GM23338 (cell line): ENCODE results near the gene SEC61A1. TPM values are rescaled to one million over a fixed set of nuclear protein-coding genes. Genes with fewer than 3 reads are reported as not detected.

Source experiments
- ATAC-seq: fragments of 200-7000 bp; cut with Tn5 transposase; 3 replicates; pipeline ENCODE4 v1.9.1; 2020
- DNase-seq: peaks from one replicate; pipeline ENCODE4 v3.0.0-alpha.2; 2015; ENCODE audit warnings: low spot score
- H2AFZ ChIP-seq: fragments of 200-600 bp; sonication (generic); 2 replicates; pipeline ENCODE4 v1.8.0; 2016; ENCODE audit warnings: antibody characterized with exemption, mild to moderate bottlenecking, moderate library complexity
- H3F3A ChIP-seq: fragments of 200-600 bp; sonication (generic); replicated peaks from 2 replicates; pipeline ENCODE4 v1.8.0; 2017; ENCODE audit warnings: antibody characterized with exemption, mixed run types, low read depth
- H3K27ac ChIP-seq: fragments of 200-600 bp; sonication (generic); 2 replicates; pipeline ENCODE4 v1.6.1; 2016; ENCODE audit warnings: low read depth
- H3K27me3 ChIP-seq: fragments of 200-600 bp; sonication (generic); 2 replicates; pipeline ENCODE4 v1.8.0; 2016; ENCODE audit warnings: mild to moderate bottlenecking, mixed run types, moderate library complexity; ENCODE audit not compliant: insufficient read depth
- H3K36me3 ChIP-seq: fragments of 200-600 bp; sonication (generic); 2 replicates; pipeline ENCODE4 v1.8.0; 2016; ENCODE audit warnings: mild to moderate bottlenecking; ENCODE audit not compliant: insufficient read depth
- H3K4me1 ChIP-seq: fragments of 200-600 bp; sonication (generic); 2 replicates; pipeline ENCODE4 v1.8.0; 2016; ENCODE audit warnings: mild to moderate bottlenecking, moderate library complexity; ENCODE audit not compliant: insufficient read depth
- H3K4me2 ChIP-seq: fragments of 200-600 bp; sonication (generic); 2 replicates; pipeline ENCODE4 v1.7.1; 2017; ENCODE audit warnings: mixed run types
- H3K4me3 ChIP-seq: fragments of 200-600 bp; sonication (generic); 2 replicates; pipeline ENCODE4 v1.6.1; 2016; ENCODE audit warnings: mixed run types
- H3K79me2 ChIP-seq: fragments of 200-600 bp; sonication (generic); replicated peaks from 2 replicates; pipeline ENCODE4 v1.8.0; 2017; ENCODE audit warnings: mild to moderate bottlenecking; ENCODE audit not compliant: insufficient read depth
- H3K9me2 ChIP-seq: fragments of 200-600 bp; sonication (generic); 2 replicates; pipeline ENCODE4 v1.8.0; 2017; ENCODE audit not compliant: insufficient read depth
- H4K20me1 ChIP-seq: fragments of 200-600 bp; sonication (generic); replicated peaks from 2 replicates; pipeline ENCODE4 v1.8.0; 2017; ENCODE audit warnings: mild to moderate bottlenecking; ENCODE audit not compliant: insufficient read depth
- H3K27ac Mint-ChIP-seq: 2 replicates; pipeline ENCODE4 v1.8.0; 2020; ENCODE audit warnings: inconsistent platforms, mild to moderate bottlenecking, moderate library complexity, mixed read lengths
- H3K27me3 Mint-ChIP-seq: 3 replicates; pipeline ENCODE4 v1.8.0; 2022; ENCODE audit warnings: low read depth, mild to moderate bottlenecking, moderate library complexity, mixed read lengths, inconsistent platforms; ENCODE audit not compliant: insufficient read depth, poor library complexity
- H3K36me3 Mint-ChIP-seq: 3 replicates; pipeline ENCODE4 v1.8.0; 2021; ENCODE audit warnings: low read depth, mild to moderate bottlenecking, inconsistent platforms, moderate library complexity, mixed read lengths
- H3K4me1 Mint-ChIP-seq: 3 replicates; pipeline ENCODE4 v1.8.0; 2020; ENCODE audit warnings: mild to moderate bottlenecking, inconsistent platforms, mixed read lengths
- H3K4me3 Mint-ChIP-seq: 3 replicates; pipeline ENCODE4 v1.8.0; 2021; ENCODE audit warnings: moderate library complexity, mild to moderate bottlenecking, inconsistent platforms, mixed read lengths
- H3K9me3 Mint-ChIP-seq: 3 replicates; pipeline ENCODE4 v1.8.0; 2020; ENCODE audit warnings: moderate library complexity, mild to moderate bottlenecking, inconsistent platforms, mixed read lengths
- CREB1 ChIP-seq: fragments of 250-450 bp; sonication (Bioruptor Pico); IDR thresholded peaks from 2 replicates; pipeline ENCODE4 v1.5.0; 2020; ENCODE audit warnings: low read depth, mild to moderate bottlenecking, moderate library complexity
- CTCF ChIP-seq, 2 experiments: fragments of 200-600 bp in 1 of 2; sonication (generic) in 1 of 2; conservative IDR thresholded peaks; 2 replicates each; pipeline versions ENCODE4 v1.5.1 to v1.6.1; 2016 to 2017; ENCODE audit warnings: antibody characterized with exemption in 2 of 2, low read depth in 2 of 2, mild to moderate bottlenecking in 2 of 2, moderate library complexity in 1 of 2
- ETS1 ChIP-seq: IDR thresholded peaks from 2 replicates; pipeline ENCODE4 v1.6.1; 2016; ENCODE audit warnings: antibody characterized with exemption
- EZH2 ChIP-seq: fragments of 200-600 bp; sonication (generic); IDR thresholded peaks from one replicate; pipeline ENCODE4 v1.8.0; 2017; ENCODE audit warnings: antibody characterized with exemption, mild to moderate bottlenecking, low read depth; ENCODE audit not compliant: unreplicated experiment
- EZH2phosphoT487 ChIP-seq: fragments of 200-600 bp; sonication (generic); IDR thresholded peaks from one replicate; pipeline ENCODE4 v1.8.1; 2018; ENCODE audit warnings: antibody characterized with exemption; ENCODE audit not compliant: unreplicated experiment
- JUNB ChIP-seq: IDR thresholded peaks from one replicate; pipeline ENCODE4 v1.6.1; 2016; ENCODE audit warnings: antibody characterized with exemption; ENCODE audit not compliant: unreplicated experiment
- NANOG ChIP-seq: IDR thresholded peaks from 2 replicates; pipeline ENCODE4 v1.6.1; 2016; ENCODE audit warnings: antibody characterized with exemption, borderline replicate concordance
- POLR2AphosphoS5 ChIP-seq: IDR thresholded peaks from 2 replicates; pipeline ENCODE4 v1.6.1; 2016; ENCODE audit warnings: antibody characterized with exemption, low read depth
- REST ChIP-seq: IDR thresholded peaks from one replicate; pipeline ENCODE4 v1.6.1; 2018; ENCODE audit warnings: antibody characterized with exemption; ENCODE audit not compliant: unreplicated experiment
- STAT1 ChIP-seq: IDR thresholded peaks from one replicate; pipeline ENCODE4 v1.6.1; 2016; ENCODE audit warnings: antibody characterized with exemption; ENCODE audit not compliant: unreplicated experiment
- ZNF114 ChIP-seq: fragments of 250-450 bp; sonication (Bioruptor Pico); IDR thresholded peaks from 2 replicates; pipeline ENCODE4 v1.5.0; 2020; ENCODE audit warnings: mild to moderate bottlenecking, moderate library complexity
- ZNF331 ChIP-seq: fragments of 250-450 bp; sonication (Bioruptor Pico); IDR thresholded peaks from 2 replicates; pipeline ENCODE4 v1.5.0; 2020; ENCODE audit warnings: low read depth, mild to moderate bottlenecking, moderate library complexity
- long read RNA-seq: library from polyadenylated mRNA; unstranded; transcript quantifications from one replicate; pipeline ENCODE4 v2.0.0, GENCODE V29; 2020; ENCODE audit not compliant: unreplicated experiment
- polyA plus RNA-seq: library from polyadenylated mRNA; unstranded; fragments of >200 nt; fragmentation: Nextera tagmentation; extraction: Ambion mirVana; gene quantifications from 2 replicates; pipeline ENCODE4 v1.2.1, GENCODE V29; 2016
- total RNA-seq: library from RNA; depleted of rRNA; stranded (reverse); fragments of >200 nt; shearing (Covaris generic); gene quantifications from 2 replicates; pipeline ENCODE4 v1.2.3, GENCODE V29; 2014; rRNA removed
- TF ChIP-seq, protein P1 (sequence below): fragments of 250-450 bp; sonication (Bioruptor Pico); IDR thresholded peaks from 2 replicates; pipeline ENCODE4 v1.5.0; 2020; ENCODE audit warnings: mild to moderate bottlenecking, moderate library complexity

The SEC61A1 gene
- total RNA-seq: 170 and 184 TPM in 2 replicates
- 44.8 and 47.3 TPM in 2 replicates for polyA plus RNA-seq
- long read RNA-seq, transcript SEC61A1-201 (12 exons, 3,635 nt): major isoform, 21 of 33 reads
- long read RNA-seq, partial matches to known transcripts: 8 of 33 reads
- long read RNA-seq, other reads (novel, unspliced or antisense): 3 of 33 reads

DNA sequence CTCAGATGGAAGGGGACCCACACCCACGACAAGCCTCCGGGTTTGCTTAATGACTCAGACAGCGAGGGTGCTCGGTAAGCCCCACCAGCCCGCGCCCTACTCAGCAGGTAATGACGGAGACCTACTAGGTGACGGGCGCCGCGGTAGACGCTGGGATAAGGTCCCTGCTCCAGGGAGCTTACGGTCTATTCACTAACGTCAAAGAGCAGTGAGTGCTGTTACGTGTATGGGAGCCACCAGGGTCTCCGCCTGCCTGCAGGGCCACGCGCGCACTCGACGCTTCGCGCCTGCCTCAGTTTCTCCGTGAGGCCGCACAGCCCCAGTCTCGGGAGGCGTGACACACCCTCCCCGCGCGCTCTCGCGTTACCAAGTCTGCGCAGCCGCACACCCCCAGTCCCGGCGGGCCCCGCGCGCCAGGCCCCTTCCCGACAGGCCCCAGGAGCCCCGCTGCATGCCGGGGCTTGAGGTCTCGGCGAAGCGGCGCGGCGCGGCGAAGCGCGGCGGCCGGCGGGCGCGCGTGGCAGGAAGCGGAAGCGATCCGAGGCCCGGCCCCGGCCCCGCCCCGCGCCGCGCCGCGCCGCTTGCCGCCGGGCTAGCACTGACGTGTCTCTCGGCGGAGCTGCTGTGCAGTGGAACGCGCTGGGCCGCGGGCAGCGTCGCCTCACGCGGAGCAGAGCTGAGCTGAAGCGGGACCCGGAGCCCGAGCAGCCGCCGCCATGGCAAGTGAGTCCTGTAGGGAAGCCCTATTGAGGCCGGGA lies at the start of gene SEC61A1:
Gene SEC61A1, plus strand, starts transcription at position 601 of the 758 bp plus-strand sequence. Its CDS starts 116 bp downstream, at position 717.
- peak within 1 kb of the TSS; percentile 52; the same call in 1 of the 2 replicates for H3K27ac ChIP-seq

More for the DNA sequence above, at the start of gene SEC61A1:
- H4K20me1 ChIP-seq: peaks cover 16% of the 10 kb centered on the region
- peak within 1 kb of the TSS; percentile 82 for H3K27ac Mint-ChIP-seq
- H3K4me3 Mint-ChIP-seq: peak within 1 kb of the TSS; percentile 87
- H3K4me3 ChIP-seq: peak within 1 kb of the TSS; percentile 99
- H3K27me3 Mint-ChIP-seq: peaks cover 5% of the 10 kb centered on the region
- H2AFZ ChIP-seq: peak within 1 kb of the TSS; percentile 100
- H3K36me3 Mint-ChIP-seq: peaks cover 37% of the 10 kb centered on the region
- TF ChIP-seq CTCF (conservative IDR thresholded peaks at IDR 0.05; ENCODE audit: low read depth in 2 of 2): no peak
- peak; percentile 78; the same call in 1 of the 2 replicates for TF ChIP-seq ETS1
- no peak for TF ChIP-seq JUNB
- TF ChIP-seq EZH2phosphoT487: no peak
- no peak for TF ChIP-seq STAT1
- TF ChIP-seq, protein P1, sequence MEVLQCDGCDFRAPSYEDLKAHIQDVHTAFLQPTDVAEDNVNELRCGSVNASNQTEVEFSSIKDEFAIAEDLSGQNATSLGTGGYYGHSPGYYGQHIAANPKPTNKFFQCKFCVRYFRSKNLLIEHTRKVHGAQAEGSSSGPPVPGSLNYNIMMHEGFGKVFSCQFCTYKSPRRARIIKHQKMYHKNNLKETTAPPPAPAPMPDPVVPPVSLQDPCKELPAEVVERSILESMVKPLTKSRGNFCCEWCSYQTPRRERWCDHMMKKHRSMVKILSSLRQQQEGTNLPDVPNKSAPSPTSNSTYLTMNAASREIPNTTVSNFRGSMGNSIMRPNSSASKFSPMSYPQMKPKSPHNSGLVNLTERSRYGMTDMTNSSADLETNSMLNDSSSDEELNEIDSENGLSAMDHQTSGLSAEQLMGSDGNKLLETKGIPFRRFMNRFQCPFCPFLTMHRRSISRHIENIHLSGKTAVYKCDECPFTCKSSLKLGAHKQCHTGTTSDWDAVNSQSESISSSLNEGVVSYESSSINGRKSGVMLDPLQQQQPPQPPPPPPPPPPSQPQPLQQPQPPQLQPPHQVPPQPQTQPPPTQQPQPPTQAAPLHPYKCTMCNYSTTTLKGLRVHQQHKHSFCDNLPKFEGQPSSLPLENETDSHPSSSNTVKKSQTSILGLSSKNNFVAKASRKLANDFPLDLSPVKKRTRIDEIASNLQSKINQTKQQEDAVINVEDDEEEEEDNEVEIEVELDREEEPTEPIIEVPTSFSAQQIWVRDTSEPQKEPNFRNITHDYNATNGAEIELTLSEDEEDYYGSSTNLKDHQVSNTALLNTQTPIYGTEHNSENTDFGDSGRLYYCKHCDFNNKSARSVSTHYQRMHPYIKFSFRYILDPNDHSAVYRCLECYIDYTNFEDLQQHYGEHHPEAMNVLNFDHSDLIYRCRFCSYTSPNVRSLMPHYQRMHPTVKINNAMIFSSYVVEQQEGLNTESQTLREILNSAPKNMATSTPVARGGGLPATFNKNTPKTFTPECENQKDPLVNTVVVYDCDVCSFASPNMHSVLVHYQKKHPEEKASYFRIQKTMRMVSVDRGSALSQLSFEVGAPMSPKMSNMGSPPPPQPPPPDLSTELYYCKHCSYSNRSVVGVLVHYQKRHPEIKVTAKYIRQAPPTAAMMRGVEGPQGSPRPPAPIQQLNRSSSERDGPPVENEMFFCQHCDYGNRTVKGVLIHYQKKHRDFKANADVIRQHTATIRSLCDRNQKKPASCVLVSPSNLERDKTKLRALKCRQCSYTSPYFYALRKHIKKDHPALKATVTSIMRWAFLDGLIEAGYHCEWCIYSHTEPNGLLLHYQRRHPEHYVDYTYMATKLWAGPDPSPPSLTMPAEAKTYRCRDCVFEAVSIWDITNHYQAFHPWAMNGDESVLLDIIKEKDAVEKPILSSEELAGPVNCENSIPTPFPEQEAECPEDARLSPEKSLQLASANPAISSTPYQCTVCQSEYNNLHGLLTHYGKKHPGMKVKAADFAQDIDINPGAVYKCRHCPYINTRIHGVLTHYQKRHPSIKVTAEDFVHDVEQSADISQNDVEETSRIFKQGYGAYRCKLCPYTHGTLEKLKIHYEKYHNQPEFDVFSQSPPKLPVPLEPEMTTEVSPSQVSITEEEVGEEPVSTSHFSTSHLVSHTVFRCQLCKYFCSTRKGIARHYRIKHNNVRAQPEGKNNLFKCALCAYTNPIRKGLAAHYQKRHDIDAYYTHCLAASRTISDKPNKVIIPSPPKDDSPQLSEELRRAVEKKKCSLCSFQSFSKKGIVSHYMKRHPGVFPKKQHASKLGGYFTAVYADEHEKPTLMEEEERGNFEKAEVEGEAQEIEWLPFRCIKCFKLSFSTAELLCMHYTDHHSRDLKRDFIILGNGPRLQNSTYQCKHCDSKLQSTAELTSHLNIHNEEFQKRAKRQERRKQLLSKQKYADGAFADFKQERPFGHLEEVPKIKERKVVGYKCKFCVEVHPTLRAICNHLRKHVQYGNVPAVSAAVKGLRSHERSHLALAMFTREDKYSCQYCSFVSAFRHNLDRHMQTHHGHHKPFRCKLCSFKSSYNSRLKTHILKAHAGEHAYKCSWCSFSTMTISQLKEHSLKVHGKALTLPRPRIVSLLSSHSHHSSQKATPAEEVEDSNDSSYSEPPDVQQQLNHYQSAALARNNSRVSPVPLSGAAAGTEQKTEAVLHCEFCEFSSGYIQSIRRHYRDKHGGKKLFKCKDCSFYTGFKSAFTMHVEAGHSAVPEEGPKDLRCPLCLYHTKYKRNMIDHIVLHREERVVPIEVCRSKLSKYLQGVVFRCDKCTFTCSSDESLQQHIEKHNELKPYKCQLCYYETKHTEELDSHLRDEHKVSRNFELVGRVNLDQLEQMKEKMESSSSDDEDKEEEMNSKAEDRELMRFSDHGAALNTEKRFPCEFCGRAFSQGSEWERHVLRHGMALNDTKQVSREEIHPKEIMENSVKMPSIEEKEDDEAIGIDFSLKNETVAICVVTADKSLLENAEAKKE (CRISPR knock-in tag): no peak
- TF ChIP-seq CREB1 (CRISPR knock-in tag): peak; percentile 33
- no peak for TF ChIP-seq ZNF114 (CRISPR knock-in tag)
- TF ChIP-seq ZNF331 (CRISPR knock-in tag): no peak
- peak; percentile 78 for TF ChIP-seq POLR2AphosphoS5
- no peak for TF ChIP-seq REST
- TF ChIP-seq NANOG: no peak
- TF ChIP-seq EZH2: no peak
- H3K79me2 ChIP-seq: peaks cover 34% of the 10 kb centered on the region
- H3K4me1 ChIP-seq: peaks cover 15% of the 10 kb centered on the region
- peaks cover 31% of the 10 kb centered on the region for H3K36me3 ChIP-seq
- H3K27me3 ChIP-seq: 0 out of 2 replicates have a peak, but pooled peaks cover 6% of the 10 kb centered on the region
- H3K9me3 Mint-ChIP-seq: no peaks in the 10 kb centered on the region
- H3K4me2 ChIP-seq: peak within 1 kb of the TSS; percentile 96
- no peaks in the 10 kb centered on the region for H3K9me2 ChIP-seq
- H3F3A ChIP-seq: no peaks in the 10 kb centered on the region
- DNase-seq (peak; percentile 93), ATAC-seq (peak; percentile 95)
- peaks cover 20% of the 10 kb centered on the region for H3K4me1 Mint-ChIP-seq
